ENCODE data around the gene SLC22A7.
"Not testable (repeated sequence)": the region's sequence is repeated elsewhere in the genome, so short reads cannot be mapped to it uniquely, and the experiment has no call there.

SLC22A7 gene

DNA sequence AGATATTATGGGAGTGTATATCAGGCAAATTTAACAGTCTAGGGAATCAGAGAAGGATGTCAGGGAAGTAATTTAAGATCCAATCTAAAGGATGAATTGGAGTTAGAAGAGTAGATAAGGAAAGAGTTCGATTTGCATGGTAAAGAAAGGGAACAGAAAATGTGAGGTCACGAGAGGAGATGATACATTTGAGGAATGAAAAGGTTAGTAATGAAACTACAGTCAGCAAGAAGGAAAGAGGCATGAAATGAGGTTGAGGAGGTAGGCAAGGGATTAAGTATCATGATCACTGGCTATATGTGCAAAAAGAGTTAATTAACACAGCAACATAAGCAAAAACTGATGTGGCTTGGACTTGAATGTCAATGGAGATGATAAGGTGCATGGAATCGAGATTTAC is 49.0 kb downstream of the SLC22A7 start:
- DNase-seq, result no peak

DNA sequence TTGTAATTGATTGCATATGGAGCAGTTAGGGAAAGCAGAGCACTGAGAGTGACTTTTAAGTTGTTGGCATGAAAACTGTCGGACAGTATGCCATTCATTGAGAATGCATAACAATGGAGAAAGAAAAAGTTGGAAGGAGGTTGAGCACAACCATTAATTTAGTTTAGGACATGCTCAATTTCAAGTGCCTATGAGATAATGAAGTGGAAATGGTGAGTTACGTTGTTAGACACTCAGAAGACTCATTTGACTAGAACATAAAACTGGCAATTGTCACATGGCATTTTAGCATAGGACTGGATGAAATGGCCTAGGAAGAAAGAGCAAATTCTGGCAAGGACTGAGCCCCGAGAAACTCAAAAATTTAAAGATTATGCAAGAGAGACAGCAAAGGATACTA is 49.4 kb downstream of the SLC22A7 start:
- DNase-seq, result no peak

DNA sequence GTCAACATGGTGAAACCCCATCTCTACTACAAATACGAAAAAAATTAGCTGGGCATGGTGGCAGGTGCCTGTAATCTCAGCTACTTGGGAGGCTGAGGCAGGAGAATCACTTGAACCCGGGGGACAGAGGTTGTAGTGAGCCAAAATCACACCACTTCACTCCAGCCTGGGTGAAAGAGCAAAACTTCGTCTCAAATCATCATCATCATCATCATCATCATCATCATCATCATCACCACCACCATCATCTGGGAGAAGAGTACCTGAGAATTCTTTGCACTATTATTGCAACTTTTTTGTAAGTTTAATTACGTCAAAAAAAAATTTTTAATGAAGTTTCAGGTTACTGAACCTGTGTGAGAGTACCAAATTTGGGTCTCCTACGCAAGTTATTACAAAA is 53.9 kb downstream of the SLC22A7 start:
- DNase-seq, result not testable (repeated sequence)
